Ovary (tissue), 9 donors: ENCODE measurements around the gene CHRNB1. TPM values are rescaled to one million over a fixed set of nuclear protein-coding genes. Genes with fewer than 3 reads are reported as not detected.

Experiments used
- DNase-seq, 5 donors: peaks; one replicate each; pipeline ENCODE4 v3.0.0-alpha.2; 2019 to 2020
- H3K27ac ChIP-seq, 2 donors: fragments of 200-600 bp; one replicate each; pipeline versions ENCODE4 v1.5.1 to v1.8.0; 2019 to 2022
- H3K27me3 ChIP-seq: fragments of 200-600 bp; one replicate; pipeline ENCODE4 v1.8.0; 2022
- H3K36me3 ChIP-seq: fragments of 200-600 bp; sonication (generic); one replicate; pipeline ENCODE4 v1.5.1; 2019
- H3K4me1 ChIP-seq: one replicate; pipeline ENCODE4 v1.8.1; 2013; ENCODE audit warnings: mild to moderate bottlenecking, moderate library complexity; ENCODE audit not compliant: insufficient read depth
- H3K4me3 ChIP-seq: fragments of 200-600 bp; sonication (generic); one replicate; pipeline ENCODE4 v1.5.1; 2017
- H3K9me3 ChIP-seq, 2 donors: fragments of 200-600 bp in 1 of 2; sonication (generic) in 1 of 2; one replicate each; pipeline versions ENCODE4 v1.5.1 to v1.8.1; 2013 to 2019; ENCODE audit warnings: mild to moderate bottlenecking in 1 of 2, moderate library complexity in 1 of 2
- CTCF ChIP-seq, 3 donors: fragments of 450-650 bp in 2 of 3; fragments of 200-600 bp in 1 of 3; IDR thresholded peaks; one replicate each; pipeline versions ENCODE4 v1.5.1 to v1.8.0; 2016 to 2022; ENCODE audit warnings: antibody characterized with exemption in 3 of 3, mild to moderate bottlenecking in 1 of 3
- EP300 ChIP-seq: sonication (generic); formaldehyde crosslinking; IDR thresholded peaks from one replicate; pipeline ENCODE4 v1.6.1; 2017; ENCODE audit warnings: antibody characterized with exemption
- POLR2A ChIP-seq: fragments of 450-650 bp; IDR thresholded peaks from one replicate; pipeline ENCODE4 v1.6.1; 2017; ENCODE audit warnings: antibody characterized with exemption, mild to moderate bottlenecking, moderate library complexity
- WGBS, 3 donors: extraction: QIAGEN DNeasy Blood & Tissue Kit in 1 of 3; methylation state at CpG; one replicate each; pipeline versions ENCODE4 v1.1.5 to v1.1.7; 2013 to 2017; 5-methylcytosine and 5-hydroxymethylcytosine counted together
- intact Hi-C, 4 donors: fragments of 100-400 bp; cut with DNase I; formaldehyde crosslinking; loops; one replicate each; pipeline versions ENCODE4 v1.11.0 to v1.15.1; 2022 to 2023
- polyA plus RNA-seq, 2 donors: library from polyadenylated mRNA; stranded (reverse); fragments of 200-250 nt in 1 of 2; fragments of 350-450 nt in 1 of 2; fragmentation: Illumina TruSeq in 1 of 2; extraction: RNeasy Lipid Tissue Mini Kit (QIAGEN cat#74804) in 1 of 2; gene quantifications; one replicate each; pipeline ENCODE4 v1.2.3, GENCODE V29; 2013 to 2014
- total RNA-seq, 7 donors: library from RNA; depleted of rRNA in 2 of 7; stranded (reverse); fragments of >200 nt in 2 of 7; fragmentation: NEBNext Ultra II Directional in 3 of 7; extraction: Animal tissue kit (Norgen Biotek cat#: 25700) in 3 of 7; gene quantifications; one replicate each; pipeline versions ENCODE4 v1.1.0 to v1.2.4, GENCODE V29; 2016 to 2023
- donor health status: DM: no; HTN: no; CAD: no; lungs with moderate emphysema.
- donor health status: DM: no; HTN: no; CAD: no.
- donor health status: Bipolar disorder and iron deficiency.
- donor health status: DM: yes; HTN: yes; CAD: no.
- donor health status: DM: no; HTN: no; CAD: no.
- donor health status: DM: yes; HTN: yes; CAD: no.

CHRNB1 gene
- total and polyA plus RNA-seq, 9 donors = 3.2 to 13.5 (median 7.6) TPM

- Histone ChIP-seq H3K9me3 (no peaks in the 10 kb centered on the region), H3K27ac (no peak overlapping the region), H3K4me3 (no peak overlapping the region), H3K27me3 (no peaks in the 10 kb centered on the region), H3K36me3 (no peaks in the 10 kb centered on the region), H3K4me1 (no peaks in the 10 kb centered on the region)
- intact Hi-C loops = no loop called here
- TF ChIP-seq POLR2A (no peak), CTCF (IDR thresholded peaks at IDR 0.05) (no peak), EP300 (no peak)
- 95 to 98% (median 96%) methylated on average over 8 of the region's 8 CpGs for whole genome bisulfite sequencing, 3 donors
- no peak for DNase-seq
These were observed 33.5 kb upstream of the CHRNB1 start for GRCh38 chr17:7411427-7411750.

- Histone ChIP-seq H3K36me3 (no peaks in the 10 kb centered on the region), H3K4me1 (no peaks in the 10 kb centered on the region), H3K9me3 (no peaks in the 10 kb centered on the region), H3K27me3 (no peaks in the 10 kb centered on the region), H3K4me3 (no peak overlapping the region), H3K27ac (no peak overlapping the region)
- intact Hi-C loops = no loop called here
- no peak for TF ChIP-seq CTCF (IDR thresholded peaks at IDR 0.05)
- no peak for TF ChIP-seq POLR2A
- no peak for TF ChIP-seq EP300
- DNase-seq = no peak
- 67 to 70% (median 69%) methylated on average over 6 of the region's 6 CpGs for WGBS, 3 donors
These were observed 31.4 kb upstream of the CHRNB1 start for GRCh38 chr17:7413346-7413985.

GRCh38 chr17:7414837-7415236, 30.0 kb upstream of the CHRNB1 start:
- no peaks in the 10 kb centered on the region for H3K4me1 ChIP-seq
- intact Hi-C loops = no loop called here
- H3K27ac ChIP-seq = no peak overlapping the region
- no peak for TF ChIP-seq POLR2A
- no peak for TF ChIP-seq EP300
- TF ChIP-seq CTCF (IDR thresholded peaks at IDR 0.05) = no peak
- DNase-seq = no peak
- H3K9me3 ChIP-seq = no peaks in the 10 kb centered on the region
- H3K27me3 ChIP-seq = no peaks in the 10 kb centered on the region
- 84 to 85% (median 85%) methylated on average over 14 of the region's 14 CpGs for WGBS, 3 donors
- H3K36me3 ChIP-seq = no peaks in the 10 kb centered on the region
- H3K4me3 ChIP-seq = no peak overlapping the region

GRCh38 chr17:7415784-7416183, 29.1 kb upstream of the CHRNB1 start:
- no peak for DNase-seq
- Histone ChIP-seq H3K27ac (no peak overlapping the region), H3K9me3 (no peaks in the 10 kb centered on the region), H3K36me3 (no peaks in the 10 kb centered on the region), H3K4me1 (no peaks in the 10 kb centered on the region), H3K27me3 (no peaks in the 10 kb centered on the region), H3K4me3 (no peak overlapping the region)
- 85 to 86% (median 85%) methylated on average over 21 to 23 of the region's 23 CpGs for WGBS, 3 donors
- TF ChIP-seq EP300 (no peak), CTCF (IDR thresholded peaks at IDR 0.05) (no peak), POLR2A (no peak)
- intact Hi-C loops = no loop called here
